ENCODE measurements around the gene RPL21.
"Not testable (repeated sequence)": the region's sequence is repeated elsewhere in the genome, so short reads cannot be mapped to it uniquely, and the experiment has no call there.

RPL21 gene

DNA sequence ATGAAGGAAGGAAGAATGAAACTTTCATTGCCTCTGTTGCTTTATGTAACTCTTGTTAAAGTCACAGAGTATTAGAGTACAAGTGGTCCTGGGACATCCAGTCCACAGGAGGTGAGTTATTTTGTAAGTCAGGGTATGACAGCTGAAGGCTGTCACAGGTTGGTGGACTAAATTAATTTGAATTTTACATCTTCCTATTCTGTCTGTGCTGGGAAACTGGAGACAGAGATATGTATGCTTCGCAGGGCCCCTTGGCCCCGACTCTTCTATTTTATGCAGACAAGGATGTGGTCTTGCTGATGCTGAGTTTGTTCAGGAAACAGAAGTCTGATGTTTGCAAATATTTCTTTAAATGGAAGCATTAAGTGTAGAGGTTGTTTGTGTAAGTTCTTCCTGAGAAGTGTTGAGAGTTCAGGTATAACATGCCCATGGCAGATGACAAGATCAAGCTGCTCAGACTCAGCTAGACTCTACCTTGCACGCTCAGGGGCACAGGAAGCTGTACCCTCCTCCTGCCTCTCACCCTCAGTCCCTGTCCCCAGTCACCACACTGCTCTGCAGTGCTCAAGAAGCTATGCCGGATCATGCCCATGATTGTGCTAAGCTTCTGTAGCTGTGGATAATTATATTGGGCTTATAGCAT is 42.6 kb downstream of the RPL21 start:
- TF ChIP-seq, protein P1, sequence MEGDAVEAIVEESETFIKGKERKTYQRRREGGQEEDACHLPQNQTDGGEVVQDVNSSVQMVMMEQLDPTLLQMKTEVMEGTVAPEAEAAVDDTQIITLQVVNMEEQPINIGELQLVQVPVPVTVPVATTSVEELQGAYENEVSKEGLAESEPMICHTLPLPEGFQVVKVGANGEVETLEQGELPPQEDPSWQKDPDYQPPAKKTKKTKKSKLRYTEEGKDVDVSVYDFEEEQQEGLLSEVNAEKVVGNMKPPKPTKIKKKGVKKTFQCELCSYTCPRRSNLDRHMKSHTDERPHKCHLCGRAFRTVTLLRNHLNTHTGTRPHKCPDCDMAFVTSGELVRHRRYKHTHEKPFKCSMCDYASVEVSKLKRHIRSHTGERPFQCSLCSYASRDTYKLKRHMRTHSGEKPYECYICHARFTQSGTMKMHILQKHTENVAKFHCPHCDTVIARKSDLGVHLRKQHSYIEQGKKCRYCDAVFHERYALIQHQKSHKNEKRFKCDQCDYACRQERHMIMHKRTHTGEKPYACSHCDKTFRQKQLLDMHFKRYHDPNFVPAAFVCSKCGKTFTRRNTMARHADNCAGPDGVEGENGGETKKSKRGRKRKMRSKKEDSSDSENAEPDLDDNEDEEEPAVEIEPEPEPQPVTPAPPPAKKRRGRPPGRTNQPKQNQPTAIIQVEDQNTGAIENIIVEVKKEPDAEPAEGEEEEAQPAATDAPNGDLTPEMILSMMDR (IDR thresholded peaks at IDR 0.05; ENCODE audit: insufficient read depth, low read depth, low read length, missing control alignments): no peak

DNA sequence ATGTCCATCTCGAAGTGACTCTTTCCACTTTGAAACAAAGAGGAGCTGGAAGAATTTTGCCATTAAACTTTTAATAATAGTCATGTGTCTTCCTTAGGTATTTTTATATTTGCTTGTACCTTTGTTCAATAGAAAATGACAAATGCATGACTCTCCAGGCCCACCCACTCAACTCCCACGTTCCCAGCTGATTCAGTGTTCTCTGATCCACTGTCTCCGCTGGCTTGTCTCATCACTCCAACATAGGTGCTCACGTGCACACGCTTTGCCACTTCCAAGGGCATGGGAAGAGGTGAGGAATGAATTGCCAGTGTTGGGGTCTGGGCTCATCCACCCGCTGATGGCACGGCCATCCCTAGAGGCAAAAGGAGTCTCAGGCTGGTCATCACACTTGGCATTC is 43.7 kb downstream of the RPL21 start:
- no peak for DNase-seq (ENCODE audit: low read depth)
- TF ChIP-seq, protein P1 (IDR thresholded peaks at IDR 0.05; ENCODE audit: insufficient read depth, low read depth, low read length, missing control alignments): no peak
- no peak overlapping the region for H3K4me3 ChIP-seq (ENCODE audit: low read depth, low read length)

More for the DNA sequence above, 42.6 kb downstream of the RPL21 start:
- no peak overlapping the region for H3K4me3 ChIP-seq (ENCODE audit: low read depth, low read length)
- DNase-seq (ENCODE audit: low read depth): no peak

DNA sequence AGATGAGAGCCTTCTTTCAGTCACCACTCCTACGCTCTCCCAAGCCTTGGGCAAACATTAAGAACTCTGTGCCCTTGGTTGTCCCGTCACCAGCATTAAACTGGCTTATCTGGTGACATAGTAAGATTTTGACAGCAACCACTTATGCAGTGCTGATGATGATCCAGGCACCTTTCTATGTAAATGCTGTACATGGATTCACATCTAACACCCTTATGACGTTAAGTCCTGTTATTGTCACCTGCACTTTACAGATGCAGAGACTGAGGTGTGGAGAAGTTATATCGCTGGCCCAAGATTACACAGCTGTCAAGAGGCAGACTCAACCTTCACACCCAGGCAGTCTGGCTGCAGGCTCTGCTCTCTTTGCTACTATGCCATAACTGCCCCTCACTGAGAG is 44.3 kb downstream of the RPL21 start:
- DNase-seq (ENCODE audit: low read depth): no peak
- no peak overlapping the region for H3K4me3 ChIP-seq (ENCODE audit: low read depth, low read length)
- TF ChIP-seq, protein P1 (IDR thresholded peaks at IDR 0.05; ENCODE audit: insufficient read depth, low read depth, low read length, missing control alignments): no peak

DNA sequence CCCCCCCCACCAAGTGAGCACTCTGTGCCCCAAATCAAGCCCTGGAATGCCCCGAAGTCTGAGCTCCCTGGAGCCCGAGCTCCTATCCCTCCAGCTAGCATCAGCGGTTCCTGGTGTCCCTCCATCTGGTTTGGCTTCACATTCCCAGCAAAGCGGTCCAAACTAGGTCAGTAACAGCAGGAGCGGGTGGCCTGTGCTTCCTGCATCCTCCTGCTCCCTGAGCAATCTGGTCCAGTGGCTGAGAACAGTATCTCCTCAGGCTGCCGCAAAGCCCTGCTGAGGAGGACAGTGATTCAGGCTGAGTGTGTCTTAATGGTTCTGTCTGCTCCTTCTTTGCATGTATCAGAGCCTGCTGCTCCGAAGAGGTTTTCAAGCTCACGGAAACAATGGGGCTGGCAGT is 45.1 kb downstream of the RPL21 start:
- no peak overlapping the region for H3K4me3 ChIP-seq (ENCODE audit: low read depth, low read length)
- TF ChIP-seq, protein P1 (IDR thresholded peaks at IDR 0.05; ENCODE audit: insufficient read depth, low read depth, low read length, missing control alignments): no peak
- no peak for DNase-seq (ENCODE audit: low read depth)

DNA sequence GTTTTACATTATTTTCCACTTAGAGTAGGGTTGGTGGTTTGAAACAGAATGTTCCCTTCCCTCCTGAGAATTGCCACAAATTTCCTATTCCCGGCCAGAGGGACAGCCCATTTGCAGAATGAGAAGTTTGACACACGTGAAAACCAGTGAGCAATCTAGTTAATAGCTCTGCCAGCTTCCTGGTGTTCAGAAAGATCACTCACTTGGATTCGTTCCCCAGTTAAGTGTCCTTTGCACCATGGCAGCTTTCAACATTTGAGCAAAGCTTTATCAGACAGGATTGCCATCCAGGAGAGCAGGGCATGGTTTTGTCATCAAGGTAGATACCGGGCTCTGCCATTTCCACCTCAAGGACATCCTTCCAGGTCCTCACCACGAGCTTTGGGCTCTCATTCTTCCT is 47.5 kb downstream of the RPL21 start:
- TF ChIP-seq, protein P1 (IDR thresholded peaks at IDR 0.05; ENCODE audit: insufficient read depth, low read depth, low read length, missing control alignments): no peak

DNA sequence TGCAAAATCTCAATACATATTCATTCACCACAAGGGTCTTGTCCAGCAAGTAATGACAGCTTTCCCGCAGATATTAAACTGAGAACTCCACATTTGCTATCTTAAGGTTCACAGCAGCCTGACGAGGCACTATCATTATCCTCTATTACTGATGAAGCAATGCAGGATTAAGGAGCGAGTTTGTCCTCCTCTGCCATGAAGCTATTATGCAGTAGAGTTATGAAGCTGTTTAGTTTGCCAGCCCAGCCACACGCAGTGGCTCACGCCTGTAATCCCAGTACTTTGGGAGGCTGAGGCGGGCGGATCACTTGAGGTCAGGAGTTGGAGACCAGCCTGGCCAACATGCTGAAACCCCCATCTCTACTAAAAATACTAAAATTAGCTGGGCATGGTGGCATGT is 49.0 kb downstream of the RPL21 start:
- not testable (repeated sequence) for DNase-seq (ENCODE audit: low read depth); H3K4me3 ChIP-seq (ENCODE audit: low read depth, low read length)

More for the DNA sequence above, 47.5 kb downstream of the RPL21 start:
- DNase-seq (ENCODE audit: low read depth): no peak
- no peak overlapping the region for H3K4me3 ChIP-seq (ENCODE audit: low read depth, low read length)

DNA sequence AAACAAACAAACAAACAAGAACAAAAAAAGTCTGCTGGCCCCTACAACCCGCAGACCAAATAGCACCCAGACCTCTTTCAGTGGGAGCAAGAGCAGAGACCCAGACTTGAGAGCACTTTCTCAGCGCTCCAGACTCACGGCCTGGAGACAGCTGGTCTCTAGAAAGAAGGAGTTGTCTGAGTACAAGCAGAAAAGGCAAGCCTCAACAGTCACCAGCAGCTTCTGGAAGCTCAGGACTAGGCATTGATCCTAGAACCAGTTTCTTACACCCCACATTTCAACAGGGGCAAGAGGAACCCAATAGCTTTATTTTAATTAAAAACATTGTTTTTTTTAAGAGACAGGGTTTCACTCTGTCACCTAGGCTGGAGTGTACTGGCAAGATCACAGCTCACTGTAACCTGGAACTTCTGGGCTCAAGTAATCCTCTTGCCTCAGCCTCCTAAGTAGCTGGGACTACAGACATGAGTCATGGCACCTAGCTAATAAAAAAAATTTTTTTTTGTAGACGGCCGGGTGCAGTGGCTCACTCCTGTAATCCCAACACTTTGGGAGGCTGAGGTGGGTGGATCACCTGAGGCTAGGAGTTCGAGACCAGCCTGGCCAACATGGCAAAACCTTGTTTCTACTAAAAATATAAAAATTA is 49.7 kb downstream of the RPL21 start:
- no peak overlapping the region for H3K4me3 ChIP-seq (ENCODE audit: low read depth, low read length)
- DNase-seq (ENCODE audit: low read depth): no peak
- TF ChIP-seq, protein P1 (IDR thresholded peaks at IDR 0.05; ENCODE audit: insufficient read depth, low read depth, low read length, missing control alignments): no peak

Data from GM12865 (cell line).